Measurements from ENCODE around the gene TEAD3.

- TF ChIP-seq CTCF (IDR thresholded peaks at IDR 0.05), result no peak
- TF ChIP-seq POLR2AphosphoS5 (IDR thresholded peaks at IDR 0.05), result no peak
- TF ChIP-seq POLR2A (IDR thresholded peaks at IDR 0.05), result no peak
Measured at GRCh38 chr6:35488517-35488862, 8.4 kb downstream of the TEAD3 start.
